GM21717 (cell line): Measurements from ENCODE around the gene ACOX3.

Experiments
- ATAC-seq: cut with Tn5 transposase; IDR thresholded peaks from one replicate; pipeline ENCODE4 v1.9.1; 2021; ENCODE audit warnings: mild to moderate bottlenecking, moderate library complexity; ENCODE audit not compliant: unreplicated experiment

Gene ACOX3

DNA sequence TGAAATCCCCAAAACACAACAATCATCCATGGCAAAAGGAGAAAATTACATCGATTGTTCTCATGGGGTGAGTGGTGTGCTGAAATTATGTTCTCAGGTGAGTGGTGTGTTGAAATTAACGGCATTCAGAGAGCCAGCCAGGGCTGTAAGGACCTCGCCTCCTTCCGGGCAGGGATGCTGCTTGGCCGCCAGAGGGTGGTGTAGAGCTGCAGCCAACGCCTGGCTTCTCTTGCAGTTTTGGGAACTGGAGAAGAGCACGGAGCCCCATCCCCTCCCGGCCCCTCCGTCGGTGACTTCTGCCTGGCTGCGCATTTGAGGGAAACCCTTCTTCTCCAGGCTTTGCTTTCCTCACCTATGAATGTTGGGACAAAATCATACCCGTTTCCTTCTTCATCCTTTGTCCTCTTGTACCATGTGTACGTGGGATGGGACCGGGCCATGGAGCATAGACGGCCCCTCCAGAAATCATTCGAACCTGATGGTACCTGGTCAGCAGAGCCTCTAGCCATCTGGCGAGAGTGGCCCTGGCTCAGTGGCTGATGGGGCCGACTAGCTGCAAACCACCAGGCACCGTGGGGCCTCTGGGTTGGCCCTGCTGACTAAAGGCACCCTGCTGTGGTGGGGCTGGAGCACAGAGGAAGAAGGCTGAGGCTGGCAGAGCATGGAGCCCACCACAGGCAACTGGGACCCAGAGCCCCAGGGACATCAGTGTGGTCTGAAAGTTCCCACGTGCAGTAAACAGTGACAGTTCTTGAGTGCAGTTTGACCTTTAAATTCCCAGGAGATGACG lies 28.4 kb upstream of the ACOX3 start:
- ATAC-seq: no peak

DNA sequence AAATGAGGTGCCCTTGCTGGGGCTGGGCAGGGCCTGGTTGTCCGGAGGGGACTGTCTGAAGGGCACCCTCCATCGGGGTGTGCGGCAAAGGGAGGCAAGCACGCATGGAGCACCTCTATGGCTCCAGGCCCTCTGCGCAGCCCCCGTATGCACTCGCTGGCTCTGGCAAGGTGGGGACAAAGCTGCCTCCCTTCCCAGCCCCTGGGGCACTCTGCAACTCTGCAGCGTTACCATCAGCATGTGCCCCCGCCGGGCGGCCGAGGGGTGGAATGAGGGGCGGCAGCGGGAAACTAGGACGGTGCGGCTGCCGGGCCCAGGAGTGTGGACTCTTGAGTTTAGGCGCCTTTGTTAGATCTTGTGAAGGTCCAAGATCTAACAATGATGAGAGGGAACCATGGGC lies 26.5 kb upstream of the ACOX3 start:
- ATAC-seq: no peak

DNA sequence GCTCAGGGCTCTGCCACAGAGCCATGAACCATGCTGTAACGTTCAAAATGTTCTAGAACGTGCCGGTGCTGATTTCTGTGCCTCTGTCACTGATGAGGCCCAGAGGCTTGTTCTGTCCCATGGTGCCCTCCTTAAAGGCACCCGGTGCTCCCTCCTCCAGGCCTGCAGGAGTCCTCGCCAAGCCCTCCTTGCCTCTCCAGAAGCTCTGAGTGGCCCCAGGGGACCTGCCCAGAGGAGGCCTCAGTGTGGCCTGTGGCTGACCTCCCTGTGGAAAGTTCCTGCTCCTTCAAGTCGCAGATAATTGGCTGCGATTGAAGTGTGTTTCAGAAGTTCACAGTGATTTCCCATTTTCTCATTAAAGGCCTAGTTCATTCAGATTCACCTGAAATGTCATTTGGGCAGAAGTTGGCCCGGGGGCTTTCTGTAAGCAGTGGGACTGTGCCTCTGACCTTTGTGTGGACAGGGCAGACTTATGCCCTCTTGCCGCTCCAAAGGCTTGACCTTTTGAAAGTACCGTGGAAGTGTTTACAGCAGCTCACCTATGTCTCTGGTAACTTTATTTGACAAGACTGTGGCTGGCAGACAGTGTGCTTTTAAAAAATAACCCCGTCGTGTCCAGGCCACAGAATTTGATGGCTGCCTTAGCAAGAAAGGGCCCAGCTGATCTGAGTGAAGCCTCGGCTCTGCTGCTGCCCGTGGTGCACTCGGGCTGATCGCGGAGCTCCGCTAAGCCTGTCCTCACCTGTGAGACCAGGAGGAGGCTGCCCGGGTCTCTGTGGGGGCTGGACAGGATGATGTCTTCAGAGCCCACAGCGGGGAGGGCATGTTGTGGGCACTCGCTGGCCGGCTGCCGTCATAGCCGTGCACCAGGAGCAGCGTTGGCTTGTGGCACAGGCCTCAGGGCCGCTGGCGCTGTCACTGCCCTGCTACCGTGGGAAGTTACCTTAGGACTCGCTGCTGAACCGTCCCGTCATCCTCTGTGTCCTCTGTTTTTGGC lies 25.4 kb upstream of the ACOX3 start:
- no peak for ATAC-seq

DNA sequence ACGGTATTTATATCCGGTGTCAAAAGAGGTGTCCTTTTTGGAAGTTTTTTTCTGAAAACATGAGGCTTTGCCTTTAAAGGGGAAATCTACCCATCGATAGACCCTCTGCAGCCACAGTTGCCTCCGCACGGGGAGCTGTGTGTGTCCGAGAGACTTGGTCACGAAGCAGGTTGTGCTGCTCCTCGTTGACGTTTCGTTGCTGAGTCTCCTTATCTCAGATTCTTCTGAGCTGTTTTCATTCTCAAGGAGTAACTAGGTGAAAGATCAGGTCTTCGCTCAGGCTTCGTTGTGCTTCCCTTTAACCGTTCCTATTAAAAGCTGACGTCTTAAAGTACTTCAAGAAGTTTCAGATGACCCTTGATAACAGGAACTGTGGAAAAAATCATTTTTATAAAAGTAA lies 23.9 kb upstream of the ACOX3 start:
- no peak for ATAC-seq

DNA sequence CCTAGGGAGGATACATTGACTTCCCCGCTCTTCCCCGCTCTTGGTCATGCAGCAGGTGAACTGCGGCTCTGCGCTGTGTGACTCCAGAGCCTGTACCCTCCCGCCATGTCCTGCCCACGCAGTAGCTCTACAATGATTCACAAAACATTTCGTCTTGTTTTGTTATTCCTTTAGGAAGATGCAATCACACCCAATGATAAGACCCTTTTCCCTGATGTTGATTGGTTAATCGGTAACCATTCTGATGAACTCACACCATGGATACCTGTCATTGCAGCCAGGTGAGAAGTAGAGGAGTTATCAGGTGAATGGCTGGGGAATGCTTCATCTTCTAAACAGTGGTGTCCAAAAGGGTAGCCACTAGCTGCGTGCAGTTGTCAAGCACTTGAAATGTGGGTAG lies 23.3 kb upstream of the ACOX3 start:
- no peak for ATAC-seq

DNA sequence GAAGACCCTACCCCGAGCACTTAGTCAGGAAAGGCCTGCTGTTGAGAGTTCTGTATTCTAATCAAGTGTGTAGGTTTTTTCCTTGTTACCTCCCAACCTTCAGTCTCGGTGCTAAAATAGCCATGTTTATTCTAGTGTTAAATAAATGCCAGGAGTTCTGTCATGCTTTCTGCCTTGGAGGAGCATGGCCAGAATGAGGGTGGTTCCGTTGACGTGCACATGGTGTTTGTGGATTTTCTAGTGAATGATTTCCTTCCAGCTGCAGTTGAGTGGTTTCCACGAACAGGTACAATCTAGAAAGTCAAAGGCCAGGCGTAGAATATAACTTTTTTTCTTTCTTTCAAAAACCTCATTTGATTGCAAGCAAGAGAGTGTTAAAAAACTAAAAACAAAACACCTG lies 21.1 kb upstream of the ACOX3 start:
- no peak for ATAC-seq

DNA sequence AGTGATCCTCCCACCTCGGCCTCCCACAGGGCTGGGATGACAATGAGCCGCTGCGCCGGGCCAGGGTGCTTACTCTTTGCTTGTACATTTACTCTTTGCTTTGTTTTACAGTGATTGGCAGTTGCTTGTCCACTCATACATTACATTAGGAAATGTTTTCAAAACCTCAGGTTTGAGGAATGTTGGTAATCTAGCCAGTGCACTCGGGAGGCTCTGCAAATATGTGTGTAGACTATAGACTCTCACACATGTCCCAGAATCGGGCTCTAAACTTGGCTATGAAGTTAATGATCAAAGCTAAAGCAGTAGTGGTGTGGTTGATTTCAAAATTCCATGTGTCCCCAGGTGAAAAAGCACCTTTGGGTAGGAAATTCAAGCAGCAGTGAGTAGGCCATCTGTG lies 20.6 kb upstream of the ACOX3 start:
- no peak for ATAC-seq

DNA sequence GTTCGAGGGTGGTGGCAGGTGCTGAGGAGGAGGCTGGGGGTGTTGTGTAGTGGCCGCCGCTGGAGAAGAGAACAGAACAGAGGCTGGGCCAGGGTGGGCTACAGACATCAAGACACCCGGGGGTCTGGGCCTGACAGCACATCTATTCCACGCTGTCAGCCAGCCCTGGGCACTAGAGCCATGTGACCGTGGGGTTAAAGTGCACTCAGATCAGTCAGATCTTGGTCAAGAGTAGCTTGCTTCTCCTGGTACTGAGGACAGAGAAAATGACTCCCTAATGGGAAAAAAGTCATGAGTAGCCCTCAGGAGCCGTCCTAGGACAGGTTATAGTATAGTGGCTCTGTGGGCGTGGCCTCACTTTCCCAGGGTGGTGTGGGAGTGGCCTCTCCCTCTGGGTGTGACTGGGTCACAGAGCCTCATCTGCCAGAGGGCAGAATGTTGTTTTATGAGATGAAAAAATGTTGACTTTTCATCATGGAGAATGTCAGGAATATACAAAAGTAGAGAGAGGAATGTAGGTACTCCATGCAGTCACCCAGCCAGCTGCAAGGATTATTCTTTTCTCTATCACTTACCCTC lies 19.4 kb upstream of the ACOX3 start:
- ATAC-seq: no peak

DNA sequence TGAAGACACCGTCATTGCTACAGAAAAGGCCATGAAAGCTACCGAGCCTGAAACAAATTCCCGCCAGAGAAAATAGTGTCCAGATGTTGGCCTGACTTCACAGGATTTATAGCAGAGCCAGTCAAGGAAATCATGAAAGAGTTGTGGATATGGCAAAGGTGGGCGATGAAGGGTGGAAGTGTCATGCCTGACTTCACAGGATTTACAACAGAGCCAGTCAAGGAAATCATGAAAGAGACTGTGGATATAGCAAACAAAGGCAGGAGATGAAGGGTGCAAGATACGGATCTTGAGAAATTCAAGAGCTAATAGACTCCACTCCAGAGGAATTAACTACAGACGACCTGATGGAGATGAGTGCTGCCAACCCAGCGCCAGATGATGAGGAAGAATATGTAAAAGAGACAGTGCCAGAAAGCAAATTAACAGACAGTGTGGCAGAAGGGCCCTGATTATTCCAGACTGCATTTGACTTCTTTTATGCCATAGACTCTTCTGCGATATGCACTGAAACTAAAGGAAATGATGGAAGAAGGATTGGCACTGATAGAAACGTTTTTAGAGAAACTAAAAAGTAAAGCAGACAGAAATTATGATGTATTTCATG lies 17.2 kb upstream of the ACOX3 start:
- no peak for ATAC-seq

DNA sequence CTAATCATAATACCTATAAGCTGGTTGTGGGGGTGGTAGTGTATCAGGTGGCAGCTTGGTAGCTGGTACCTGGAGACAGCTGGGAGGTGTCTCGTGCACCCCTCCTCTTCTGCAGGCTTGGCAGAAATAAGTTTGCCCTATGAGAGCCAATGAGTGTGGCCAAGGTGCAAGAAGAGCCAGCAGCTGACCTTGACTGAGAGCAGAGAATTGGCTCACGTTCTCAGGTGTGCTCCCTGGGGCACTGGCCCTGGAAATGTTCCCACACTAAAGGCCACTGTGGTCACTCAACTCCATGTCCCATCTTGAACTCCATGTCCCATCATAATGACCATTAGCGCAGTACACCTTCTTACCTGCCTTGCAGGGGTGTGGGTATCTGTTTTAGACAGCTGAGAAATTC lies 13.4 kb upstream of the ACOX3 start:
- no peak for ATAC-seq

DNA sequence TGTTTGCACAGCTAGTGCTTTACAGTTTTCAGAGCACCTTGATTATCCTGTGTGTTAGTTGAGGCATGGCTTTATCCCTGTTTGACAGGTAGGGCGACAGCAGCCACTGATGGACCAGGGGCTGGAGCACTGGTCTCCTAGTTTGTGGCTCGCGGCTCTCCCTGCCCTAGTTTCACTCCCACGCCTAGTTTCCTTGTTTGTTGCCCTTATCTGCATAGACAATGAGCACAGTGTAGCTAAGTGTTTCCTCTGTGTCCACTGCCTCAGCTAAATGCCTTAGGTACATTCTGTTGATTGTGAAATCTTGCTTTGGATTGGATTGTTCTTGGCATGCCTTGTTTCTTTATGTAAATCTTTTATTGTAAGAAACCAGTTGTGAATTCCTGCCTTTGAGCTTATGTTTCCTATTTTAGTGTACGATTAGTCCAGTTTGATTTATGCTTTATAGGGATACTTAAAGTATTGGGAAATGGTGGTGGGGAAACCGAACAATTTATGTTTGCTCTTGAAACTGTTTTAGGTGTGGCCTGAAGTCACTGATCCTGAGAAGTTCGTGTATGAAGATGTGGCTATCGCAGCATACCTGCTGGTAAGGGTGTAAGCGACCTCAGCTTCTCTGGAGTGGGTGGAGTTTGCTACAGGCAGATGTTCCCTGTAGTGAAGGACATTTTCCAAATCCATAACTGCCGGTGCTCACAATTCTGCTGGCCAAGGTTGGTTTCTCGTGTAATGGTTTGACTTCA lies 11.1 kb upstream of the ACOX3 start:
- no peak for ATAC-seq

DNA sequence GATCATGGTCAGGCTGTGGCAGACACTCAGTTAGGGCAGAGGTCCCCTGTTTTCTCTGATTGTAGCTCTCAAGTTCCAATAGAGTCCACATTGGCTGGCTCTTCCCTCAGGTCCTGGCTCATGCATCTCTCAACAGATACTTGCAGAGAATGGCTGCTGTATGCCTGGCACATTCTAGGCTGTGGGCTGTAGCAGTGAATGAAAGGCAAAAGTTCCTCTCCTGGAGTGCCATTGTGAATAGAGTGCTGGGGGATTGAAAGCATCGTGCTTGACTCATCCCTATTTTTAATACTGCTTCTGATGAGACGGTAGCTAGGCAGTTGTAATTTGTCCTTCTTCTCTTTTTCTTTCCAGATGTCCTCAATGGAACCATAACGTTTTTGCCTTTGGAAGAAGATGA lies 5.6 kb upstream of the ACOX3 start:
- ATAC-seq: no peak

DNA sequence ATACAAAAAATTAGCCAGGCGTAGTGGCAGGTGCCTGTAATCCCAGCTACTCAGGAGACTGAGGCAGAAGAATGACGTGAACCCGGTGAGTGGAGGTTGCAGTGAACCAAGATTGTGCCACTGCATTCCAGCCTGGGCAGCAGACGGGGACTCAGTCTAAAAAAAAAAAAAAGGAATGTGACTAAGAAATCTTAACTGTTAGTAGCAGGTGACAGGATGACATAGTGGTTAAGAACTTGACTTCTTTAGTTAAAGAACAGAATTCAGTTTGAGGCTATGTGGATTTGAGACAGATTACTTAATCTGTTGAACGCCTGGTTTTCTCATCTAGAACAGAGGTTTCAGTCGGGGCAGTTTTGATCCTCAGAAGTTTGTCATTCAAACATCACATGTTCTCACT lies 3.3 kb upstream of the ACOX3 start:
- no peak for ATAC-seq

DNA sequence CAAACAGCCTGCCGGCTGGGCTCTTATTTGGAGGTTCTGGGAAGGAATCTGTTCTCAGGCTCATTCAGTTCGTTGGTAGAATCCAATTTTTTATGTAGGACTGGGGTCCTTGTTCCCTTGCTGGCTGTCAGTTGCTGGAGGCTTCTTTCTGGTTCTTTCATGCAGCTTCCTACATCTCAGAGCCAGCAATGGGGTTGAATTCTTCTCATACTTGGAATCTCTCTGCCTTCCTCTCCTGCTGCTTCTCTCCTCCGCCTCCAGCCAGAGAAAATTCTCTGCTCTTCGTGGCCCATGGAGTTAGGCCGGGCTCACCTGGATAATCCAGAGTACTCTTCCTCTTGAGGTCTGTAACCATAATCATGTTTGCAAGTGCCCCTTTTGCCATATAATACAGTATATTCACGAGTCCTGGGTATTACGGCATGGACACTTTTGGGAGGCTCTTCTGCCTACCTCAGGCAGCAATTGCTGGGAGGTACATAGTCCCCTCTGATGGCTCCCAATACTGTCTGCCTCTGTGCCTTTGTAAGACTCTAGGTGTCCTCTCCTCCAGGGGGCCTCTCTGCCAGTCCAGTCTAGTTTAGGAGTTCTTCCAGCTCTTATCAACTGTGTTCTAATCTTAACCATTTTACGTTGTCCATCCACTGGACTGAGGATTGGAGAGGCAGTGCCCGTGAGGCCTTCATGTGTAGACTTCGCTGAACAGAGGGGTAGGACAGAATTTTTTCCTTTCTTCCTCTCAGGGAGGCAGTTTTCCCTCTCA lies 2.3 kb upstream of the ACOX3 start:
- no peak for ATAC-seq

DNA sequence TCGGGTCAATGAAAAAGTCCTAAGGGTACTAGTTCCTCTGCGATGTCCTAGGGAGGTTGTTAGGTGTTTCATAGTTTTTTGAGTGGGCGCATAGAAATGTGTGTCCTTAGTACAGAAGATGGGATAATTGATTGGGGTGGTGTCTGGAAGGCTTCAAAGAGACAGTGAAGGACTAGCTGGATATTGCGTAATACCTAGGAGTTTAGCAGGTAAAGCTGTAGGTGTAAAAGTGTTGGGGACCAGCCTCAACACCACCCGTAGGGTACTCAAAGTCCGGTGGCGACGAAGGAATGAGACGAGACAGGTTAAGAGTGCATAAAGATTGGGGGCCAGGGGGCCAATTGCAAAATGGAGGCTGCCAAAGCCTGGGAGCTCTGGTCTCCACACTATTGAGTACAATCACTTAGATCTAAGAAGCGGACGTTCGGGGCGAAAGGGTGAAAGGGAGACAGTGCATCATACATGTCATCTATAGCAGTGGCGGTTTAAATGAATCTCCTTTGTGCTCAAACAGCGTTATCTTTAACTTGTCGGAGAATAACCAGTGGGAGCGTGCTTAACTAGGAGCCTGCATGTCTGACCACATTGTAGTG lies 1.1 kb upstream of the ACOX3 start:
- ATAC-seq: no peak

DNA sequence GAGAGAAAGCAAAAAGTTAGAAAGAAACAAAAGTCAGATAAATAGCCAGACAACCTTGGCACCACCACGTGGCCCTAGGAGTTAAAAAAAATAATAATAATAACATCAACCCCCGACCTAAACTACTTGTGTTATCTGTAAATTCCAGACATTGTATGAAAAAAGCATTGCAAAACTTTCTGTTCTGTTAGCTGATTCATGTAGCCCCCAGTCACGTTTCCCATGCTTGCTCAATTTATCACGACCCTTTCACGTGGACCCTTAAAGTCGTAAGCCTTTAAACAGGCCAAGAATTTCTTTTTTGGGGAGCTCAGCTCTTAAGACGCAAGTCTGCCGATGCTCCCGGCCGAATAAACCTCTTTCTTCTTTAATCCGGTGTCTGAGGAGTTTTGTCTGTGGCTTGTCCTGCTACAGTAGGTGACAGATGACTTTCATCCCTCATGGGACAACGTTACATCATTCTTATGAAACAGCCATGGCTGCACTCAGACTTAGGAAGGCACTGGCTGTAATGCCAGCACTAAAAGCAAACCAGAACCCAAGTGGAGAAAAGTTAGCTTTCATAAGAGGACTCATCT lies 520 bp downstream of the ACOX3 start:
- ATAC-seq: peak; percentile 16

DNA sequence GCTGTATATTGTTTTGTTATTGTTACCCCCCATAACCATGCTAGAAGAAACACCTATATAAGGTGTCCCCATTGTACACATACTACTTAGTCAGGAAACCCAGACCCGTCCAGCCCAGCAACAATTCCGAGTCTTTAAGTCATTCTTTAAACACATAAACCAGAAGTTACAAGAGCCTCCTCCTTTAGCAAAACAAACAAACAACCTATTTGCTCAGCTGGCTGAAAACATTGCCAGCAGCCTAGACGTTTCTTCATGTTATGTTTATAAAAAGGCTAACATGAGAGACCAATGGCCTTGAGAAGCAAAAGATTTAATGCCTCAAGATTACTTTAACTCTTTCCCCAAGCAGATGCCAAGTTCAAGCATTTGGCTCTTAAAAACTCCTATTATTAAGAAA lies 1.4 kb downstream of the ACOX3 start:
- no peak for ATAC-seq

DNA sequence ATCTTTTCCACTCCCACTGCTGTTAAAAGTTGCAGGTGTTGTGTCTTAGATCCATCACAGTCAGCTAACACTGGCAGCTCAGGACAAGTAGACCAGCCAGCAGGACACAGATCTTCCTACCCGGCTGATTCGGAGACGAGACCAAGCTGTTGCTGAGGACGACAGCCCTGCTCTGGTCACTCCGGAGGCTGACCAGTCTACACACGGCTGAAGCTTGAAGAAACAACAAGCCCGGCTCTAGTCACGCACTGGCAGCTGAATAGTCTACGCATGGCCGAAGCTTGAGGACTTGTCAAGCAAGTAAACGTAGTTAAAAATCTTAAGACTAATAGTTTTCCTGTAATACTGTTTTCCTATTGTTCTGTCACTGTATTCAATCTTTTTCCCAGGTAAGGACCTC lies 1.8 kb downstream of the ACOX3 start:
- ATAC-seq: no peak

DNA sequence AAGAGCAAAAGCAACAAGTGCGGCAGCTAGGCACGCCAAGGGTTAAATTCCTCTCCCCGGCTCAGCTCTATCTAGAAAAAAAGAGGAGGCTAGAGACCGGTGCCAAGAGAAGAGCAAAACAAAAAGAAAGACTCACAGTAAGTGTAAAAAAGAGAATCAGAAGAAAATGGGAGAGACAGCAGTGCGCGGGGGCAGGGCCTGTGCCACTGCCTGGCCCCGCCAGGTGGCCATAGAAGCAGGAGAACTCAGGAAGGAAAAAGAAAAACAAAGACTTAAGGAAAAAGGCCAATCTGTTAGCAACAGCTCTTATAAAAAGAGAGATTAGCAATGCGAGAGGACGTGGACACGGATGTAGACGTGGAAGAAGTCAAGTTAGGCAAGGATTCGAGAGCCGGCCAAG lies 3.2 kb downstream of the ACOX3 start:
- ATAC-seq: no peak
